Keratinocyte (primary cell): Measurements from ENCODE around the gene TNS1. TPM values are rescaled to one million over a fixed set of nuclear protein-coding genes. Genes with fewer than 3 reads are reported as not detected.

Experiments used
- DNase-seq: peaks from one replicate; pipeline ENCODE4 v3.0.0-alpha.2; 2011; ENCODE audit warnings: low read depth, missing footprints, low spot score
- FAIRE-seq: peaks from 2 replicates; lab custom pipeline; 2011; peaks lifted over from hg19 to GRCh38; lab: Jason Lieb, UNC
- H2AFZ ChIP-seq: 2 replicates; pipeline ENCODE4 v1.6.0; 2012; ENCODE audit warnings: low read length, control low read depth, inconsistent platforms; ENCODE audit not compliant: control insufficient read depth
- H3K27ac ChIP-seq: 2 replicates; pipeline ENCODE4 v1.5.1; 2011; ENCODE audit warnings: low read length; ENCODE audit not compliant: control insufficient read depth, insufficient read depth
- H3K27me3 ChIP-seq: 3 replicates; pipeline ENCODE4 v1.6.0; 2011; ENCODE audit warnings: low read length; ENCODE audit not compliant: control insufficient read depth, insufficient read depth; ENCODE audit errors: extremely low read depth
- H3K36me3 ChIP-seq, 2 experiments: 2 replicates in 1 of 2; 3 replicates in 1 of 2; pipeline ENCODE4 v1.5.1; 2011; ENCODE audit warnings: low read length in 2 of 2, mild to moderate bottlenecking in 1 of 2; ENCODE audit not compliant: control insufficient read depth in 2 of 2, insufficient read depth in 2 of 2; ENCODE audit errors: extremely low read depth in 1 of 2
- H3K4me1 ChIP-seq: 3 replicates; pipeline ENCODE4 v1.5.1; 2011; ENCODE audit warnings: low read length; ENCODE audit not compliant: control insufficient read depth, insufficient read depth; ENCODE audit errors: extremely low read depth
- H3K4me2 ChIP-seq: 3 replicates; pipeline ENCODE4 v1.6.0; 2011; ENCODE audit warnings: low read depth, low read length; ENCODE audit not compliant: control insufficient read depth, insufficient read depth; ENCODE audit errors: extremely low read depth
- H3K4me3 ChIP-seq, 3 experiments: fragments of 200-600 bp in 1 of 3; sonication (generic) in 1 of 3; 2 replicates in 2 of 3; 3 replicates in 1 of 3; pipeline ENCODE4 v1.5.1; 2011 to 2016; ENCODE audit warnings: low read length in 3 of 3, mild to moderate bottlenecking in 3 of 3, control low read depth in 2 of 3, inconsistent platforms in 1 of 3, low read depth in 1 of 3, mixed read lengths in 1 of 3, mixed run types in 1 of 3, moderate library complexity in 1 of 3; ENCODE audit not compliant: control insufficient read depth in 2 of 3, insufficient read depth in 2 of 3; ENCODE audit errors: extremely low read depth in 1 of 3
- H3K79me2 ChIP-seq: 2 replicates; pipeline ENCODE4 v1.6.0; 2012; ENCODE audit warnings: low read length; ENCODE audit not compliant: control insufficient read depth, insufficient read depth
- H3K9ac ChIP-seq: 3 replicates; pipeline ENCODE4 v1.6.0; 2011; ENCODE audit warnings: low read length; ENCODE audit not compliant: control insufficient read depth, insufficient read depth; ENCODE audit errors: extremely low read depth
- H3K9me1 ChIP-seq: 3 replicates; pipeline ENCODE4 v1.6.0; 2011; ENCODE audit warnings: low read length; ENCODE audit not compliant: control insufficient read depth, insufficient read depth; ENCODE audit errors: extremely low read depth
- H3K9me3 ChIP-seq: 2 replicates; pipeline ENCODE4 v1.5.1; 2012; ENCODE audit warnings: low read depth, low read length; ENCODE audit not compliant: control insufficient read depth
- H4K20me1 ChIP-seq: 3 replicates; pipeline ENCODE4 v1.6.0; 2011; ENCODE audit warnings: low read length; ENCODE audit not compliant: control insufficient read depth, insufficient read depth; ENCODE audit errors: extremely low read depth
- EZH2 ChIP-seq: IDR thresholded peaks from one replicate; pipeline ENCODE4 v1.6.1; 2012; ENCODE audit warnings: inconsistent platforms, mild to moderate bottlenecking, low read length, moderate library complexity
- dilution Hi-C: fragments of 300-500 bp; cut with MboI; formaldehyde crosslinking; loops from one replicate; pipeline ENCODE4 v1.7.0; 2020; ENCODE audit warnings: low sequenced_read_pairs; ENCODE audit not compliant: extremely low pct_ligation_motif_present
- polyA plus RNA-seq, 5 experiments: library from polyadenylated mRNA; depleted of rRNA in 3 of 5; stranded (reverse) in 3 of 5; stranded (forward) in 1 of 5; unstranded in 1 of 5; fragments of >200 nt; gene quantifications; 1 replicate in 1 of 5; 2 replicates in 3 of 5; 3 replicates in 1 of 5; pipeline versions ENCODE4 v1.2.1 to v1.2.3, GENCODE V29; 2011 to 2012; ENCODE audit warnings: missing spikeins in 2 of 5, low read depth in 1 of 5, low replicate concordance in 1 of 5
- TF ChIP-seq, protein P1 (sequence below), 3 experiments: IDR thresholded peaks in 1 of 3; conservative IDR thresholded peaks in 1 of 3; optimal IDR thresholded peaks in 1 of 3; 2 replicates in 2 of 3; 3 replicates in 1 of 3; pipeline versions ENCODE3 to v1.5.1; 2011; ENCODE audit warnings: low read length in 3 of 3, mild to moderate bottlenecking in 3 of 3, moderate library complexity in 2 of 3, control low read depth in 1 of 3, inconsistent platforms in 1 of 3; ENCODE audit not compliant: insufficient read depth in 2 of 3; ENCODE audit errors: extremely low read depth in 1 of 3

The TNS1 gene
- polyA plus RNA-seq, 1 donor (not counting 4 experiments of a cell fraction or from before 2014, with no cell fraction given): 2.5 TPM

DNA sequence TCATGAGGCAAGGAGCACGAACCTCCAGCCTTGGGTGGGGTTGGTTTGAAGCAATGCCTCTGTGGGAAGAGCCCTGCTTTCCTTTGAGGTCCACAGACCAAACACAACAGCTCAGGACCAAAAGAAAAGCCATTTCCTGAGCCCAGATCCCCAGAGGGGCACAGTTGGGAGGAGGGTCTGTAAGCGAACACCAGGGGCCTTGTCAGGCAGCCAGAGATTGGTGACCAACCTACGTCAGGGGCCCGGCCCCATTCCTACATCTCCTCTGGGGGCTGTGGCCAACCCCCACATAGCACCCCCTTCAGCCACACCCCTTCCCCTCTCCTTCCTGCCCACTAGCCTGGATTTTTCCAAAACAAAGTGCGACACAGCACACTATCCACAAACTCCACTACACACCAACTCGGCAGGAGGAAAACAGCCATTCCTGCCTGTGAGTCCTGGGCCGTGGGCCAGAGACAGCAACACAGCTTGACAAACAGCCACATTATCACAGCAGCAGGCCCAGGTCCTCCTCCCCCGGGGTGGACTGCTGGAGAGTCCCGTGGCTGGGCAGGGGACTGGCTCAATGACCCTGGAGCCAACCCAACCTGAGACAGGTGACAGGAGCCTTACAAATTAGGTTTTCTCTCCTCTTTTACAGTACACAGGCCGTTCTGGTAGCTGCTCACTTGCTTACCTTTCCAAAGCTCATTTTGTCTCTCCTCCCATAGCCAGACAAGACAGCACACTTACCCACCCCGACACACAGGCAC lies 98.8 kb downstream of the TNS1 start:
- no peak for DNase-seq
- Histone ChIP-seq H3K4me3 (no peak overlapping the region), H3K27me3 (peaks cover 40% of the 10 kb centered on the region), H2AFZ (no peak overlapping the region), H3K36me3 (no peaks in the 10 kb centered on the region), H3K9me1 (no peaks in the 10 kb centered on the region), H3K27ac (no peak overlapping the region), H3K4me1 (peaks cover 11% of the 10 kb centered on the region), H3K9me3 (no peaks in the 10 kb centered on the region), H3K79me2 (no peaks in the 10 kb centered on the region), H3K4me2 (no peak overlapping the region), H4K20me1 (peaks cover 4% of the 10 kb centered on the region), H3K9ac (no peak overlapping the region)
- dilution Hi-C loops: no loop called here
- TF ChIP-seq, protein P1, sequence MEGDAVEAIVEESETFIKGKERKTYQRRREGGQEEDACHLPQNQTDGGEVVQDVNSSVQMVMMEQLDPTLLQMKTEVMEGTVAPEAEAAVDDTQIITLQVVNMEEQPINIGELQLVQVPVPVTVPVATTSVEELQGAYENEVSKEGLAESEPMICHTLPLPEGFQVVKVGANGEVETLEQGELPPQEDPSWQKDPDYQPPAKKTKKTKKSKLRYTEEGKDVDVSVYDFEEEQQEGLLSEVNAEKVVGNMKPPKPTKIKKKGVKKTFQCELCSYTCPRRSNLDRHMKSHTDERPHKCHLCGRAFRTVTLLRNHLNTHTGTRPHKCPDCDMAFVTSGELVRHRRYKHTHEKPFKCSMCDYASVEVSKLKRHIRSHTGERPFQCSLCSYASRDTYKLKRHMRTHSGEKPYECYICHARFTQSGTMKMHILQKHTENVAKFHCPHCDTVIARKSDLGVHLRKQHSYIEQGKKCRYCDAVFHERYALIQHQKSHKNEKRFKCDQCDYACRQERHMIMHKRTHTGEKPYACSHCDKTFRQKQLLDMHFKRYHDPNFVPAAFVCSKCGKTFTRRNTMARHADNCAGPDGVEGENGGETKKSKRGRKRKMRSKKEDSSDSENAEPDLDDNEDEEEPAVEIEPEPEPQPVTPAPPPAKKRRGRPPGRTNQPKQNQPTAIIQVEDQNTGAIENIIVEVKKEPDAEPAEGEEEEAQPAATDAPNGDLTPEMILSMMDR (optimal IDR thresholded peaks at IDR 0.05 in 1 of 3, IDR thresholded peaks at IDR 0.05 in 1 of 3, conservative IDR thresholded peaks at IDR 0.05 in 1 of 3; ENCODE audit: extremely low read depth in 1 of 3, insufficient read depth in 2 of 3, low read length in 3 of 3): no peak
- TF ChIP-seq EZH2: no peak
- FAIRE-seq: no peak

DNA sequence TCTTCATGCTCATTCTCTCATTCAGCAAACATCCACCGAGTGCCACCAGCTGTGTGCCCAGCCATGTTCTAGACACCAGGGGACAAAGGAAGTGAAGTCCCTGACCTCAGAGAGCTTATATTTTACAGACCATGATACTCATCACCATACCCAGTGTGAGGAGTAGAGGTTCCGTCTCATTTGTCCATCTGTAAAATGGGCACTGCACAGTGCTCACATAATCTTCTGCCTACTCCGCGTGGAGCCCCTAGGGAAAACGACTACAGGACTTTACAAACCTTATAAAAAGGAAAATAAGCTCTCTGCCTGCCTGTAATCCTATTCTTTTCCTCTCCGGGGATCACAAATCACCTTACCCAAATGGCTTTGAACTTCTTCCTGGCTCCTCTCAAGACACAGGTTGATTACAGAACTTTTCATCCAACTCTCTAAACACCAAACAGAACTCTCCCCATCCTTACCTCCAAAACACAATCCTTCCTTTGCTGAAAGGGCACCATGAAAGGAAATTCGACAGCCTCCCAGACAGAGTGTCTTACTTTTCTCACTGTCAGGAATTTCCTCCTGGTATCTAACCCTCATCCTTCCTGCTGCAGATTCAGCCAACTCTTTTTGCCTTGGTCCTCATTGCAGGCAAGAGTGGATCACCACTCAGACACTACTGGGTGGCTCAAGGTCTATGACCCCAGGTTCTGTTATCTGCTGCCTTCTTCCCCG lies 99.5 kb downstream of the TNS1 start:
- H3K27ac ChIP-seq: no peak overlapping the region
- H2AFZ ChIP-seq: no peak overlapping the region
- DNase-seq (no peak), FAIRE-seq (no peak)
- peaks cover 15% of the 10 kb centered on the region for H3K4me1 ChIP-seq
- H4K20me1 ChIP-seq: peaks cover 4% of the 10 kb centered on the region
- no peak for TF ChIP-seq EZH2
- TF ChIP-seq, protein P1 (optimal IDR thresholded peaks at IDR 0.05 in 1 of 3, IDR thresholded peaks at IDR 0.05 in 1 of 3, conservative IDR thresholded peaks at IDR 0.05 in 1 of 3; ENCODE audit: extremely low read depth in 1 of 3, insufficient read depth in 2 of 3, low read length in 3 of 3): no peak
- dilution Hi-C loops: no loop called here
- no peaks in the 10 kb centered on the region for H3K9me1 ChIP-seq
- H3K9me3 ChIP-seq: no peaks in the 10 kb centered on the region
- H3K4me3 ChIP-seq: no peak overlapping the region
- H3K9ac ChIP-seq: no peak overlapping the region
- H3K36me3 ChIP-seq: no peaks in the 10 kb centered on the region
- no peaks in the 10 kb centered on the region for H3K79me2 ChIP-seq
- H3K4me2 ChIP-seq: no peak overlapping the region
- peaks cover 35% of the 10 kb centered on the region for H3K27me3 ChIP-seq
